Measurements from ENCODE around the gene ABCF2. TPM values are rescaled to one million over a fixed set of nuclear protein-coding genes. Genes with fewer than 3 reads are reported as not detected.

The ABCF2 gene
- polyA plus RNA-seq, 1 of the 3 experiments (the other 2 are of a cell fraction) = 75.4 TPM

- H3K27me3 ChIP-seq (ENCODE audit: insufficient read depth) = peaks cover 88% of the 10 kb centered on the region
- H3K36me3 ChIP-seq (replicated peaks in 1 of 2; ENCODE audit: control insufficient read depth in 1 of 2, insufficient read depth in 2 of 2, low read length in 1 of 2) = no peaks in the 10 kb centered on the region
- CTCF ChIA-PET = interaction anchor here (0.6 to 15.5 kb wide), 19 partner anchors 10 to 353 kb away, joined by 3 to 243 read pairs (median 7); partner anchors contain the start of gene ABCF2
These were observed 60.3 kb downstream of the ABCF2 start for GRCh38 chr7:151166629-151167196.

More at GRCh38 chr7:151166629-151167196, 60.3 kb downstream of the ABCF2 start:
- TF ChIP-seq TEAD4 (IDR thresholded peaks at IDR 0.05; ENCODE audit: borderline replicate concordance, insufficient read depth) (no peak), PBX3 (IDR thresholded peaks at IDR 0.05) (no peak), FOSL2 (IDR thresholded peaks at IDR 0.05; ENCODE audit: borderline replicate concordance, low read depth) (no peak)
- no peaks in the 10 kb centered on the region for H3F3A ChIP-seq (replicated peaks; ENCODE audit: insufficient read depth)
- H3K4me3 ChIP-seq (ENCODE audit: low read depth in 2 of 2, low read length in 1 of 2) = peak overlapping the region; percentile 35 to 41; a peak in 3 of 4 replicates
- no peaks in the 10 kb centered on the region for H3K9me2 ChIP-seq
- H4K20me1 ChIP-seq (ENCODE audit: insufficient read depth) = no peaks in the 10 kb centered on the region
- H3K27ac ChIP-seq (ENCODE audit: low read depth in 2 of 2, low read length in 1 of 2) = no peak overlapping the region
- no peak for DNase-seq
- H2AFZ ChIP-seq (ENCODE audit: low read depth) = 0 out of 2 replicates have a peak overlapping the region, but pooled peaks have one; percentile 33
- POLR2A ChIA-PET = interaction anchor here (0.7 kb wide), 1 partner anchor 35 kb away, joined by 3 read pairs; no protein-coding TSS in a partner anchor
- 41% methylated on average over 17 of the region's 31 CpGs for WGBS (ENCODE audit: low lambda C conversion rate)
- no peak overlapping the region for H3K9ac ChIP-seq
- H3K4me2 ChIP-seq = peak overlapping the region; percentile 78
- H3K4me1 ChIP-seq (ENCODE audit: control insufficient read depth in 1 of 2, insufficient read depth in 2 of 2, low read depth in 1 of 2, low read length in 1 of 2) = peaks cover 0 to 9% of the 10 kb centered on the region in 2 experiments; a peak in 1 of 4 replicates
- no peaks in the 10 kb centered on the region for H3K79me2 ChIP-seq (ENCODE audit: insufficient read depth)
- no peaks in the 10 kb centered on the region for H3K9me3 ChIP-seq

Other genes with a start within 250 kb of the ABCF2 start
- 2.2 and 6.4 TPM in 2 replicates for gene KCNH2, start 248.9 kb downstream of the ABCF2 start, polyA plus RNA-seq (2012; rRNA removed)
- gene NOS3, start 236.2 kb downstream of the ABCF2 start, polyA plus RNA-seq (2012; rRNA removed) = 0.15 and 0.41 TPM in 2 replicates
- 0.52 and 0.67 TPM in 2 replicates for gene ATG9B, start 202.7 kb downstream of the ABCF2 start, polyA plus RNA-seq (2012; rRNA removed)
- 36.0 and 38.3 TPM in 2 replicates for gene ABCB8, start 198.8 kb downstream of the ABCF2 start, polyA plus RNA-seq (2012; rRNA removed)
- 4.0 and 4.5 TPM in 2 replicates for gene ASIC3, start 178.7 kb downstream of the ABCF2 start, polyA plus RNA-seq (2012; rRNA removed)
- 123 and 125 TPM in 2 replicates for gene CDK5, start 169.3 kb downstream of the ABCF2 start, polyA plus RNA-seq (2012; rRNA removed)
- gene SLC4A2, start 167.6 kb downstream of the ABCF2 start, polyA plus RNA-seq (2012; rRNA removed) = 123 and 167 TPM in 2 replicates
- gene FASTK, start 146.4 kb downstream of the ABCF2 start, polyA plus RNA-seq (2012; rRNA removed) = 125 and 148 TPM in 2 replicates
- gene TMUB1, start 143.7 kb downstream of the ABCF2 start, polyA plus RNA-seq (2012; rRNA removed) = 37.8 and 60.6 TPM in 2 replicates
- gene AGAP3, start 140.7 kb downstream of the ABCF2 start, polyA plus RNA-seq (2012; rRNA removed) = 108 and 126 TPM in 2 replicates
- gene GBX1, start 59.5 kb downstream of the ABCF2 start, polyA plus RNA-seq (2012; rRNA removed) = not detected in 2 replicates
- gene ASB10, start 40.0 kb downstream of the ABCF2 start, polyA plus RNA-seq (2012; rRNA removed) = not detected in 2 replicates
- gene H2BK1, start 16.7 kb downstream of the ABCF2 start, polyA plus RNA-seq (2012; rRNA removed) = not detected in 2 replicates
- 60.4 and 68.6 TPM in 2 replicates for gene CHPF2, start 5.3 kb upstream of the ABCF2 start, polyA plus RNA-seq (2012; rRNA removed)
- gene SMARCD3, start 21.5 kb upstream of the ABCF2 start, polyA plus RNA-seq (2012; rRNA removed) = 60.5 and 62.8 TPM in 2 replicates
- 54.0 and 56.6 TPM in 2 replicates for gene NUB1, start 114.6 kb upstream of the ABCF2 start, polyA plus RNA-seq (2012; rRNA removed)
- 1.0 and 2.5 TPM in 2 replicates for gene WDR86, start 182.8 kb upstream of the ABCF2 start, polyA plus RNA-seq (2012; rRNA removed)
- not detected in 2 replicates for gene CRYGN, start 212.9 kb upstream of the ABCF2 start, polyA plus RNA-seq (2012; rRNA removed)

All from SK-N-SH (cell line).